Duodenal mucosa (tissue), 2 donors: Measurements from ENCODE around the gene RAB4A.
A peak's percentile ranks its signal among the peaks of the same experiment; 100 is the strongest.

ENCODE experiments used
- H3K27ac ChIP-seq: one replicate; pipeline ENCODE4 v1.7.0; 2013; ENCODE audit warnings: low read depth, low read length
- H3K27me3 ChIP-seq, 2 donors: one replicate each; pipeline ENCODE4 v1.7.0; 2013; ENCODE audit warnings: low read length in 2 of 2, control low read depth in 1 of 2; ENCODE audit not compliant: insufficient read depth in 2 of 2, control insufficient read depth in 1 of 2
- H3K36me3 ChIP-seq, 2 donors: one replicate each; pipeline ENCODE4 v1.7.0; 2013; ENCODE audit warnings: low read length in 2 of 2, control low read depth in 1 of 2; ENCODE audit not compliant: insufficient read depth in 2 of 2, control insufficient read depth in 1 of 2
- H3K4me1 ChIP-seq, 2 donors: one replicate each; pipeline ENCODE4 v1.7.0; 2013; ENCODE audit warnings: low read length in 2 of 2, control low read depth in 1 of 2; ENCODE audit not compliant: insufficient read depth in 2 of 2, control insufficient read depth in 1 of 2
- H3K4me3 ChIP-seq, 2 donors: one replicate each; pipeline ENCODE4 v1.7.0; 2013; ENCODE audit warnings: low read length in 2 of 2, low read depth in 1 of 2
- H3K9ac ChIP-seq, 2 donors: one replicate each; pipeline ENCODE4 v1.7.0; 2013; ENCODE audit warnings: low read length in 2 of 2, low read depth in 1 of 2
- H3K9me3 ChIP-seq, 2 donors: one replicate each; pipeline ENCODE4 v1.7.0; 2013; ENCODE audit warnings: low read length in 2 of 2, control low read depth in 1 of 2; ENCODE audit not compliant: control insufficient read depth in 1 of 2

Gene RAB4A, protein sequence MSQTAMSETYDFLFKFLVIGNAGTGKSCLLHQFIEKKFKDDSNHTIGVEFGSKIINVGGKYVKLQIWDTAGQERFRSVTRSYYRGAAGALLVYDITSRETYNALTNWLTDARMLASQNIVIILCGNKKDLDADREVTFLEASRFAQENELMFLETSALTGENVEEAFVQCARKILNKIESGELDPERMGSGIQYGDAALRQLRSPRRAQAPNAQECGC

DNA sequence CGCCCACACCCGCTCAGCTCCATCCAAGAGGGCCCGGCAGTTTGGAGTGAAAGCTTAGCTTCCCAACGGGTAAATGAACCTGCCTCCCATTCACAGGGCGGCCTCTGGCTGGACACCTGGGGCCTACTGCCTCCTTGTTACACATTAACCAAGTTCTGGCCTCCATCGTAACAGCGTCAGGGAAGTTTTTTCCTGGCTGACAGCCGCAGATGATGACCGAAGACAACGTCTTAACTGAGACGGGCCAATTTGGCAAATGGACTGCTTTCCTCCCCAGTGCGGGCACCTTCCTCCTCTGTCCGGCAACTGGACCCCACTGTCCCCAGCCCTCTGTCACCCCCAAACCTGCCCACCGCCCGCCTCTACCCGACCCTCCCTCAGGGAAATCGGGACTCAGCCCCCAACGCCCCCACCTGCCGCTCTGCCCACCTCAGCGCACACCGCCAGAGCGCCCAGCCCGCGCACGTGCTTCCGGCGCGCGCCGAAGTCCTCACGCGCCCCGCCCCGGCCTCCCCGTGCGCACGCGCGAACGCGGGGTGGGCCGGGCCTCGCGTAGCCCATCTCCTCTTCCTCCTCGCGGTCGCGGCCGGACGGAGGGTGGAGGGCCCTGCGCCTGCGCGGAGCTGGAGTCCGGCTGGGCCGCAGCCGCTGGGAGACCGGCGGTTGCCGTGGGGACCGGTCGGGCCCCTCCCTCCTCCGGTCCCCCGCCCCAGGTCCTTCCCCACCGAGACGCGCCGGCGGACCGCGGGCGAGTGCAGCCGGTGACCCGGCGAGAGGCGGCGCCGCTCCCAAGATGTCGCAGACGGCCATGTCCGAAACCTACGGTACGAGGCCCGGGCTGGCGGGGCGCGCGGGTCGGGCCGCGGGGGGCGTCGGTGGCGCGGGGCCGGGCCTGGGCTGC lies at the start of gene RAB4A:
RAB4A (plus strand) TSS at position 565 of the 901 bp plus-strand sequence; CDS start at position 794, 229 bp downstream.
- peak within 1 kb of the TSS; percentile 73 to 92 for H3K4me3 ChIP-seq
- H3K27me3 ChIP-seq, result no peaks in the 10 kb centered on the region
- H3K9me3 ChIP-seq, result no peaks in the 10 kb centered on the region
- peaks cover 28 to 41% of the 10 kb centered on the region in 2 donors for H3K4me1 ChIP-seq
- peak within 1 kb of the TSS; percentile 45 for H3K27ac ChIP-seq
- peak within 1 kb of the TSS; percentile 56 to 63 for H3K9ac ChIP-seq
- no peaks in the 10 kb centered on the region for H3K36me3 ChIP-seq

DNA sequence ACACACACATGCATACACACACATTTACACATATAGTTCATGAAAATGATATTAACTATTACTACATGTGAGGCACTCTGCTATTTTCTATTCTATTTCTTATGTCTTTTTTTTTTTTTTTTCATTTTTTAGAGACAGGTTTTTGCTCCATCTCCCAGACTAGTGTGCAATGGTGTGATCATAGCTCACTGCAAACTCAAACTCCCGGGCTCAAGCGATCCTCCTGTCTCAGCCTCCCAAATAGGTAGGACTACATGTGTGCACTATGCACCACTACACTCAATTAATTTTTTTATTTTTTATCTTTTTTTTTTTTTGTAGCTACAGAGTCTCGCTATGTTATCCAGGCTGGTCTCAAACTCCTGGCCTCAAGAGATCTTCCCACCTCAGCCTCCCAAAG lies 48.8 kb upstream of the RAB4A start:
- H3K9me3 ChIP-seq, result no peaks in the 10 kb centered on the region
- H3K36me3 ChIP-seq, result no peaks in the 10 kb centered on the region
- peak overlapping the region; percentile 78 for H3K27ac ChIP-seq
- no peak overlapping the region for H3K4me3 ChIP-seq
- no peaks in the 10 kb centered on the region for H3K27me3 ChIP-seq
- H3K4me1 ChIP-seq, result peaks cover 31 to 40% of the 10 kb centered on the region in 2 donors
- H3K9ac ChIP-seq, result peak overlapping the region; percentile 46 to 50

DNA sequence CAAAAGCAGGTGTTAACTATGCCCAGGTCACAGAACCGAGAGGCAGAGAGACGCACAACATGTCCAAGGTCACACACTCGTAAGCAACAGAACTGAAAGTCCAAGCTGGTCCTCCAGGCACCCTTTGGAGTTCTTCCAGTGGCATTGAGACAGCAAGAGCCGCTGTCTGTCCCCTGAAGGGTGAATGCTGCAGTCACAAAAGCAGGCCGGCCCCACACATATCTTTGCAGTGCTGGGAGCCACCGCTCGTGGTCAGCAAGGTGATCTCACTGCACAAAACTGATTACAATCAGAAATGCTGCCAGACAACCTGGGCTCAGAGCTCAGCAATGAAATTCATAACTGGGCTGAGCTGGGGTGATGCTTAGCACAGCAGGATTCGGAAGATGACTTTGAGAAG lies 47.4 kb upstream of the RAB4A start:
- Histone ChIP-seq H3K4me3 (no peak overlapping the region), H3K27ac (no peak overlapping the region), H3K4me1 (peaks cover 31 to 45% of the 10 kb centered on the region in 2 donors), H3K36me3 (no peaks in the 10 kb centered on the region), H3K9ac (peak overlapping the region in 1 of 2 donors; percentile 2), H3K27me3 (no peaks in the 10 kb centered on the region), H3K9me3 (no peaks in the 10 kb centered on the region)

DNA sequence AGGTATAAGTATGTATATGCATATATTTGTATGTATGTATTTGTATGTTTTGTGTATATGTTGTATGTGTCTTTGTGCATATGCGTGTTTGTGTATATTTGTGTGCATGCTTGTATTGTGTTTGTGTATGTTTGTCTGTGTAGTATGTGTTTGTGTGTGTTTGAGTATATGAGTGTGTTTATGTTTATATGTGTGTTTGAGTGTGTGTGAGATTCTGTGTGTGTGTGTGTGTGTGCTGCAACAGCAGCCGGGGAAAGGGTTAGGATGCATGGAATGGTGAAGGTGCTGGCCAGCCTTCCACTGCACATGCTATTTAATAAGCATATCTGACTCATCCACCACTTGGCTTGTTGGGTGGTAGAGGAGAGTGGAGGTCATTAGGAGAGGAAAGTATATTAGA lies 46.6 kb upstream of the RAB4A start:
- Histone ChIP-seq H3K9me3 (no peaks in the 10 kb centered on the region), H3K36me3 (no peaks in the 10 kb centered on the region), H3K4me1 (peaks cover 38 to 51% of the 10 kb centered on the region in 2 donors), H3K27ac (no peak overlapping the region), H3K27me3 (no peaks in the 10 kb centered on the region), H3K4me3 (no peak overlapping the region), H3K9ac (no peak overlapping the region)

DNA sequence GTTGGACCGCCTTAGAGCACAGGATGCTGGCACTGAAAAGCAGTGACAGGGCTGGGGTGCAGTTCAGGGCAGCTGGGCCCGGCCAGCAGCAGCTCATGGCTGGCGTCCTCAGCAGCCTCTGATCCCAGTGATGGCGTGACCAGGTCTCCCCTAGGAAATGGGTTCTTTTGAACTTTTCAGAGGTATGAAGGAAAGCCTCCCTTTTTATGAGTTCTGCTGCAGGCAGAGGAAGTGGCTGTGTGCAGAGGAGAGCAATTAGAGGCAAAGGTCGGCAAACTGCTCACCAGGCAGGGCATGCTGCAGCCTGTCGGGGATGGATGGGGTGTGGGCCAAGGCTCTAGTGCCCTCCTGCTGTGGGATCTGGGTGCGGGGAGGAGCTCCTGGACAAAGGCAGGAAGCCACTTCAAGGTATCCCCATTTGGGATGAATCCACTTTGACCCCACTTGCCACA lies 45.6 kb upstream of the RAB4A start:
- no peaks in the 10 kb centered on the region for H3K9me3 ChIP-seq
- H3K27me3 ChIP-seq, result no peaks in the 10 kb centered on the region
- H3K4me3 ChIP-seq, result no peak overlapping the region
- H3K4me1 ChIP-seq, result peaks cover 48 to 61% of the 10 kb centered on the region in 2 donors
- no peak overlapping the region for H3K27ac ChIP-seq
- H3K9ac ChIP-seq, result peak overlapping the region in 1 of 2 donors; percentile 28
- H3K36me3 ChIP-seq, result no peaks in the 10 kb centered on the region

DNA sequence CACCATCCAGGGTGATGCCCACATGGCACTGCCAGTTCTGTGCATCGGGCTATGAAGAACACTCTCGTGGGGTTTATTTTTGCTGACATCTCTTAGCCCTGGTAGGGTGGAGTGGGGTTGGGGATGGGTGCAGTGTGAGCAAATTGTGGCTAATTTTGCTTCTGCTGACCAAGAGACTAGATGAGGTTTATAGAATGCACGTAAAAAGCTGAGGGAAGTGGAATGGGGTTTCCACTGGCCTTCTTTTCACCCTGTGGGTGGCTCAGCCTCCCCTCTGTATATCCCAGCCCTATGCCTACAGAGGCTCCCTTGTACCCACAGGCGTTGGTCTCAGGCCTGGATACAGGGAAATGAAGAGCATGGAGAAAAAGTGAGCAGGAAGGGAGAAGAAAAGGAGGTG lies 44.1 kb upstream of the RAB4A start:
- H3K27ac ChIP-seq, result no peak overlapping the region

DNA sequence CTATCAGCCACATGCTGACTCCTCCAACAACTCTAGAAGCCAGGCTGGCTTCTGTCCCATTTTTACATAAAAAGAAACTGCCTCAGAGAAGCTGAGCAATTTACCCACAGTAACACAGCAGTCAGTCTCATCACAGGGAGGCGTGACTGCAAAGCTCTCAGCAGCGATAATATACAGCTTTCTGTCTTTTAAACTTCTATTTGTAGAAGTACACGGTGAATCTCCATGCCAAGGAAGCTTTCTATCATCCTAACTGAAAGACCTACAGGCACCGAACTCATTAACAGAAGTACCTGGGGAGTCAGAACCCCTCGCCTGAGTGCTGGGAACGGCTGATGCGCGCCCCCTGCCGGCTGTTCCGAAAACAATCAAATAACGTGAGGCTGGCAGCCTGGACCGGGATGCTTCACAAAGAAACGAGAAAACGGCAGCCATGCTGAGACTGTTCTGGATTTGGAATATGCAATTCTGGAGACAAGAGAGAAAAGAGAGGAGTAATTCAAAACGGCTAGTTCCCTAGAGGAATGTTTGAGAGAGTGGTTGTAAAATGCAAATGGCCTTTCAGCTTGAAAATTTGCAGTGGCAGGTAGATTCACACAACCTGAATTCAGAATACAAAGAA lies 43.5 kb upstream of the RAB4A start:
- H3K9me3 ChIP-seq, result no peaks in the 10 kb centered on the region
- no peak overlapping the region for H3K27ac ChIP-seq
- no peak overlapping the region for H3K4me3 ChIP-seq
- H3K27me3 ChIP-seq, result no peaks in the 10 kb centered on the region
- no peaks in the 10 kb centered on the region for H3K36me3 ChIP-seq
- peaks cover 47 to 62% of the 10 kb centered on the region in 2 donors for H3K4me1 ChIP-seq
- no peak overlapping the region for H3K9ac ChIP-seq

More for the DNA sequence above, 44.1 kb upstream of the RAB4A start:
- Histone ChIP-seq H3K27me3 (no peaks in the 10 kb centered on the region), H3K4me3 (no peak overlapping the region), H3K36me3 (no peaks in the 10 kb centered on the region), H3K4me1 (peaks cover 48 to 64% of the 10 kb centered on the region in 2 donors), H3K9ac (no peak overlapping the region), H3K9me3 (no peaks in the 10 kb centered on the region)

DNA sequence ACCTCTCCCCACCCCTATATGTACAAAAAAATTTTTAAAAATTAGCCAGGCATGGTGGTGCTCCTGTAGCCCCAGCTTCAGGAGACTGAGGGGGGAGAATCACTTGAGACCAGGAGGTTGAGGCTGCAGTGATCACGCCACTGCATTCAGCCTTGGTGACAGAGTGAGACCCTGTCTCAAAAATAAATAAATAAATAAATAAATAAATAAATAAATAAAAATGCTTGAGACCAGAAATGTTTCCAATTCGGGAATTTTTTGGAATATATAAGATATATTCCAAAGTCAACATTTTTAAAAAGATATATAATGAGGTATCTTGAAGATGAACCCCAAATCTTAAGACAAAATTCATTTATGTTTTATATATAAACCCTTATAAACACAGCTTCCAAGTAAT lies 42.4 kb upstream of the RAB4A start:
- no peaks in the 10 kb centered on the region for H3K27me3 ChIP-seq
- H3K9me3 ChIP-seq, result no peaks in the 10 kb centered on the region
- no peak overlapping the region for H3K27ac ChIP-seq
- no peaks in the 10 kb centered on the region for H3K36me3 ChIP-seq
- H3K4me1 ChIP-seq, result peaks cover 44 to 56% of the 10 kb centered on the region in 2 donors
- H3K4me3 ChIP-seq, result no peak overlapping the region
- no peak overlapping the region for H3K9ac ChIP-seq

DNA sequence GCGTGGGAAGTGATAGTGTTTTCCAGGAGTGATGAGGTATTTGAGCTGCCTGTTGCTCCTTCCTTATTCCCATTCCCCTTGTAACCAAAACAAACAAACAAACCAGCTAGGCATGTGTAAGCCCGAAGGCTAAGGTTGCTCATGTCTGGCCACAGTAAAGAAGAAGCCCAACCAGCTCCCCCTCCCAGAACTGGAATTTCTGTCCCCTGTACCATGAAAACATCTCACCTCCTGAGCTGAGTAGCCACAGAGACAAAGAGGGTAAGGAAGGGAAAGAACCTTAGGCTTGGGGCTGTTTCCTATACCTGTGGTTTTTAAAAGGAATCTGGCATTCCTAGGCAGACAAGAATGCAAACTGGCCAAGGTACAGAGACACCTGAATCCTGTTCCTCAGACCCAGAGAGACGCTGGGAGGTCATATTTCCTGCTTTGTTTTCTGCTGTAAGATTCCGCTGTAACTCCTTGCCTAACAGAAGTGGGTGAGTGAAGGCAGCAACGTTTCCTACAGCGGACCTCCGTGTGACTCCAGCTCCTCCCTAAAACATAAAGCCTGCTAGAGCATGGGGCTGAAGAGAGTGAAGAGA lies 41.7 kb upstream of the RAB4A start:
- Histone ChIP-seq H3K9ac (peak overlapping the region; percentile 19 to 67), H3K4me1 (peaks cover 37 to 49% of the 10 kb centered on the region in 2 donors), H3K9me3 (no peaks in the 10 kb centered on the region), H3K27ac (no peak overlapping the region), H3K4me3 (peak overlapping the region in 1 of 2 donors; percentile 25), H3K36me3 (no peaks in the 10 kb centered on the region), H3K27me3 (no peaks in the 10 kb centered on the region)
